GM12891 (cell line): ENCODE data around the gene SETD7.
"Not testable (repeated sequence)": the region's sequence is repeated elsewhere in the genome, so short reads cannot be mapped to it uniquely, and the experiment has no call there.

Source experiments
- DNase-seq: peaks from one replicate; pipeline ENCODE4 v3.0.0; 2011; ENCODE audit warnings: low spot score; ENCODE audit not compliant: insufficient read length
- FAIRE-seq: peaks from 2 replicates; lab custom pipeline; 2011; peaks lifted over from hg19 to GRCh38; lab: Jason Lieb, UNC
- PAX5 ChIP-seq: IDR thresholded peaks from 2 replicates; pipeline ENCODE4 v1.6.1; 2011; ENCODE audit warnings: low read length, moderate library complexity, mild to moderate bottlenecking; ENCODE audit not compliant: insufficient read depth, severe bottlenecking
- POLR2A ChIP-seq: IDR thresholded peaks from 2 replicates; pipeline ENCODE4 v1.6.1; 2011; ENCODE audit warnings: low read depth, low read length, control low read depth
- POLR2AphosphoS5 ChIP-seq: IDR thresholded peaks from 2 replicates; pipeline ENCODE4 v1.6.1; 2011; ENCODE audit warnings: low read depth, low read length, control low read depth
- POU2F2 ChIP-seq: IDR thresholded peaks from 2 replicates; pipeline ENCODE4 v1.6.1; 2011; ENCODE audit warnings: low read depth, mild to moderate bottlenecking, control low read depth, low read length, moderate library complexity
- SPI1 ChIP-seq: IDR thresholded peaks from 2 replicates; pipeline ENCODE4 v1.6.1; 2011; ENCODE audit warnings: low read depth, low read length, control low read depth
- TAF1 ChIP-seq: IDR thresholded peaks from 2 replicates; pipeline ENCODE4 v1.6.1; 2011; ENCODE audit warnings: low read depth, low read length, control low read depth

The SETD7 gene

GRCh38 chr4:139481465-139481864 lies 74.6 kb downstream of the SETD7 start:
- TF ChIP-seq POLR2A: no peak
- TF ChIP-seq PAX5: no peak
- no peak for TF ChIP-seq POU2F2
- no peak for TF ChIP-seq SPI1
- TF ChIP-seq POLR2AphosphoS5: no peak
- no peak for TF ChIP-seq TAF1
- FAIRE-seq (no peak), DNase-seq (no peak)

- DNase-seq: no peak
- FAIRE-seq: peak; percentile 38
- TF ChIP-seq POU2F2 (no peak), POLR2A (no peak), POLR2AphosphoS5 (no peak), TAF1 (no peak), SPI1 (no peak), PAX5 (no peak)
Observed at GRCh38 chr4:139476363-139476762, 79.7 kb downstream of the SETD7 start.

- FAIRE-seq (no peak), DNase-seq (no peak)
- no peak for TF ChIP-seq SPI1
- TF ChIP-seq POU2F2: no peak
- no peak for TF ChIP-seq POLR2A
- no peak for TF ChIP-seq POLR2AphosphoS5
- no peak for TF ChIP-seq PAX5
- TF ChIP-seq TAF1: no peak
Observed at GRCh38 chr4:139472852-139473251, 83.2 kb downstream of the SETD7 start.

GRCh38 chr4:139470997-139471665 lies 84.9 kb downstream of the SETD7 start:
- peak; percentile 64 for FAIRE-seq
- TF ChIP-seq PAX5: no peak
- no peak for TF ChIP-seq POLR2AphosphoS5
- TF ChIP-seq SPI1: peak; percentile 75; the same call in 1 of the 2 replicates
- TF ChIP-seq TAF1: no peak
- TF ChIP-seq POLR2A: no peak
- no peak for TF ChIP-seq POU2F2
- DNase-seq: no peak

- no peak for TF ChIP-seq SPI1
- no peak for TF ChIP-seq POU2F2
- no peak for TF ChIP-seq TAF1
- no peak for TF ChIP-seq POLR2AphosphoS5
- TF ChIP-seq PAX5: no peak
- TF ChIP-seq POLR2A: no peak
- FAIRE-seq (peak; percentile 35), DNase-seq (no peak)
Observed at GRCh38 chr4:139470295-139470694, 85.7 kb downstream of the SETD7 start.

- no peak for TF ChIP-seq POLR2A
- TF ChIP-seq SPI1: no peak
- no peak for TF ChIP-seq POU2F2
- no peak for TF ChIP-seq PAX5
- TF ChIP-seq POLR2AphosphoS5: no peak
- TF ChIP-seq TAF1: no peak
- DNase-seq (no peak), FAIRE-seq (no peak)
Observed at GRCh38 chr4:139469869-139470268, 86.2 kb downstream of the SETD7 start.

GRCh38 chr4:139469216-139469615 lies 86.8 kb downstream of the SETD7 start:
- no peak for TF ChIP-seq SPI1
- TF ChIP-seq TAF1: no peak
- TF ChIP-seq POLR2AphosphoS5: no peak
- TF ChIP-seq PAX5: no peak
- no peak for TF ChIP-seq POLR2A
- no peak for TF ChIP-seq POU2F2
- FAIRE-seq: no peak
- no peak for DNase-seq

- not testable (repeated sequence) for FAIRE-seq, DNase-seq
Observed at GRCh38 chr4:139468756-139469155, 87.3 kb downstream of the SETD7 start.

- no peak for DNase-seq
- TF ChIP-seq SPI1 (no peak), POU2F2 (no peak), POLR2A (no peak), TAF1 (no peak), PAX5 (no peak), POLR2AphosphoS5 (no peak)
- no peak for FAIRE-seq
Observed at GRCh38 chr4:139465922-139466321, 90.1 kb downstream of the SETD7 start.

GRCh38 chr4:139464512-139464911 lies 91.5 kb downstream of the SETD7 start:
- FAIRE-seq, DNase-seq: not testable (repeated sequence)

GRCh38 chr4:139461022-139461628 lies 94.9 kb downstream of the SETD7 start:
- DNase-seq (no peak), FAIRE-seq (no peak)
- no peak for TF ChIP-seq POLR2AphosphoS5
- no peak for TF ChIP-seq POLR2A
- TF ChIP-seq TAF1: no peak
- TF ChIP-seq POU2F2: no peak
